B cell (primary cell): ENCODE results near the gene CXADR. TPM values are rescaled to one million over a fixed set of nuclear protein-coding genes. Genes with fewer than 3 reads are reported as not detected.

Experiments
- ATAC-seq: fragments of 200-7000 bp; cut with Tn5 transposase; one replicate; pipeline ENCODE4 v1.10.0; 2021; ENCODE audit warnings: low read depth, mild to moderate bottlenecking, moderate number of reproducible peaks, moderate library complexity
- CTCF ChIA-PET: fragments of 350-600 bp; sonication (Branson Sonifier 250); formaldehyde crosslinking; loops from one replicate; lab custom pipeline; 2021; ENCODE audit warnings: antibody characterized with exemption, inconsistent platforms; lab: Charles Lee
- POLR2A ChIA-PET: fragments of 350-600 bp; sonication (Branson Sonifier 250); formaldehyde crosslinking; loops from one replicate; lab custom pipeline; 2021; ENCODE audit warnings: antibody characterized with exemption; lab: Charles Lee
- DNase-seq: peaks from one replicate; pipeline ENCODE4 v3.0.0; 2013
- H2AFZ ChIP-seq: 2 replicates; pipeline ENCODE4 v1.6.1; 2012; ENCODE audit warnings: mild to moderate bottlenecking, low read depth, low read length; ENCODE audit not compliant: insufficient read depth, poor library complexity, severe bottlenecking
- H3K27ac ChIP-seq, 2 donors: 1 replicate in 1 of 2; 2 replicates in 1 of 2; pipeline ENCODE4 v1.5.1; 2012 to 2013; ENCODE audit warnings: low read length in 2 of 2, mild to moderate bottlenecking in 2 of 2, moderate library complexity in 1 of 2
- H3K27me3 ChIP-seq, 4 experiments: fragments of 200-600 bp in 1 of 4; sonication (generic) in 1 of 4; replicated peaks in 1 of 4; 1 replicate in 2 of 4; 2 replicates in 2 of 4; pipeline versions ENCODE4 v1.6.1 to v1.7.0; 2013 to 2016; ENCODE audit warnings: low read length in 3 of 4, mild to moderate bottlenecking in 2 of 4, mixed read lengths in 1 of 4, moderate library complexity in 1 of 4; ENCODE audit not compliant: insufficient read depth in 4 of 4, control insufficient read depth in 3 of 4; ENCODE audit errors: control extremely low read depth in 1 of 4
- H3K36me3 ChIP-seq, 2 experiments: replicated peaks in 1 of 2; 1 replicate in 1 of 2; 2 replicates in 1 of 2; pipeline versions ENCODE4 v1.6.1 to v1.7.1; 2013; ENCODE audit warnings: low read length in 1 of 2; ENCODE audit not compliant: insufficient read depth in 2 of 2, control insufficient read depth in 1 of 2; ENCODE audit errors: control extremely low read depth in 1 of 2, extremely low read depth in 1 of 2
- H3K4me1 ChIP-seq, 2 donors: fragments of 200-600 bp in 1 of 2; sonication (generic) in 1 of 2; 1 replicate in 1 of 2; 2 replicates in 1 of 2; pipeline versions ENCODE4 v1.5.1 to v1.6.1; 2013 to 2017; ENCODE audit warnings: low read length in 2 of 2; ENCODE audit not compliant: control insufficient read depth in 2 of 2, insufficient read depth in 2 of 2
- H3K4me2 ChIP-seq: replicated peaks from 2 replicates; pipeline ENCODE3; 2012; ENCODE audit warnings: mild to moderate bottlenecking, low read depth, low read length; ENCODE audit not compliant: poor library complexity, severe bottlenecking
- H3K4me3 ChIP-seq, 5 experiments: fragments of 200-600 bp in 1 of 5; sonication (generic) in 1 of 5; 1 replicate in 3 of 5; 2 replicates in 2 of 5; pipeline versions ENCODE4 v1.5.1 to v1.7.0; 2011 to 2016; ENCODE audit warnings: low read length in 4 of 5, mild to moderate bottlenecking in 4 of 5, low read depth in 2 of 5, control low read depth in 1 of 5, moderate library complexity in 1 of 5; ENCODE audit not compliant: insufficient read depth in 1 of 5; ENCODE audit errors: control extremely low read depth in 1 of 5, extremely low read depth in 1 of 5
- H3K79me2 ChIP-seq: fragments of 200-600 bp; sonication (generic); one replicate; pipeline ENCODE4 v1.6.0; 2016; ENCODE audit warnings: low read length; ENCODE audit not compliant: control insufficient read depth, insufficient read depth
- H3K9ac ChIP-seq: fragments of 200-600 bp; sonication (generic); 2 replicates; pipeline ENCODE4 v1.6.1; 2017; ENCODE audit warnings: mild to moderate bottlenecking, low read length, moderate library complexity
- H3K9me3 ChIP-seq, 3 donors: one replicate each; pipeline versions ENCODE4 v1.6.1 to v1.7.1; 2013; ENCODE audit warnings: low read length in 2 of 3; ENCODE audit not compliant: control insufficient read depth in 2 of 3, insufficient read depth in 1 of 3; ENCODE audit errors: control extremely low read depth in 1 of 3
- H4K20me1 ChIP-seq: 2 replicates; pipeline ENCODE4 v1.6.0; 2012; ENCODE audit warnings: mild to moderate bottlenecking, low read length; ENCODE audit not compliant: insufficient read depth, control insufficient read depth, poor library complexity, severe bottlenecking
- H3K27ac Mint-ChIP-seq: one replicate; pipeline ENCODE4 v1.8.0; 2021; ENCODE audit warnings: mixed read lengths
- H3K27me3 Mint-ChIP-seq: one replicate; pipeline ENCODE4 v1.8.0; 2021; ENCODE audit warnings: mixed read lengths
- H3K4me1 Mint-ChIP-seq: one replicate; pipeline ENCODE4 v1.8.0; 2021; ENCODE audit warnings: mixed read lengths
- H3K4me3 Mint-ChIP-seq: one replicate; pipeline ENCODE4 v1.8.0; 2021; ENCODE audit warnings: mixed read lengths
- H3K9me3 Mint-ChIP-seq: one replicate; pipeline ENCODE4 v1.8.0; 2022; ENCODE audit warnings: mixed read lengths; ENCODE audit not compliant: insufficient read depth
- EZH2 ChIP-seq: IDR thresholded peaks from 2 replicates; pipeline ENCODE4 v1.6.1; 2012; ENCODE audit warnings: borderline replicate concordance, low read depth, mild to moderate bottlenecking, moderate library complexity, low read length; ENCODE audit not compliant: insufficient read depth, poor library complexity, severe bottlenecking
- WGBS: methylation state at CpG from one replicate; pipeline ENCODE4 v1.1.5; 2013; ENCODE audit warnings: missing lambda C conversion rate; ENCODE audit not compliant: insufficient coverage; 5-methylcytosine and 5-hydroxymethylcytosine counted together
- intact Hi-C: fragments of 100-400 bp; cut with micrococcal nuclease; formaldehyde crosslinking; loops from one replicate; pipeline ENCODE4 v1.10.0; 2022
- polyA plus RNA-seq: library from polyadenylated mRNA; depleted of rRNA; stranded (reverse); fragments of >200 nt; gene quantifications from 2 replicates; pipeline ENCODE4 v1.2.3, GENCODE V29; 2012
- total RNA-seq, 2 donors: library from RNA; stranded (reverse); fragments of 120-200 nt in 1 of 2; gene quantifications; 1 replicate in 1 of 2; 2 replicates in 1 of 2; pipeline versions ENCODE4 v1.2.3 to v1.2.4, GENCODE V29; 2013 to 2022
- TF ChIP-seq, protein P1 (sequence below): fragments of 200-600 bp; IDR thresholded peaks from one replicate; pipeline ENCODE4 v1.8.0; 2022; ENCODE audit warnings: antibody characterized with exemption, mild to moderate bottlenecking

The CXADR gene
- total and polyA plus RNA-seq, 2 donors (not counting 1 experiment from before 2014, with no cell fraction given) = not detected

DNA sequence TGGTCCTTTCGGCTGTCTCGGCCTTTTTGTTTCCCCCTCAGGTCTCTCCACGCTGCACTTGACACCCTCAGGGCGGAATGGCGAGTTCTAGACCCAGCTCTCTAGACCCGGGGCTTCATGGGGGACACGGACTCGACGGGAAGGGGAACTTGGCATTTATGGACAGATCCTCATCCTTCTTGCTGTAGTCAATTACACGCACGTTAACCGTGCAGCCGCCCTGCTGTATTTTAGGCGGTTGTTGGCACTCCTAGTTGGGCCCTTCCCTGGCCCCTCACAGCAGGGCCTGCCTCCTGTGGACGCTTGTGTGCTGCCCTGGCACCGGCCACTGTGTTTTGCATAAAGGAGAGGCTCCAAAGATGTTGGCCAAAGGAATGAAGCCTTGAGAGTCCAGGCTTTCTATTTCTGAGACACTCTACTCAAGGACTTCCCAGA, 100.4 kb downstream of the CXADR start:
- Mint-ChIP-seq H3K27me3 (no peaks in the 10 kb centered on the region), H3K4me1 (peaks cover 18% of the 10 kb centered on the region), H3K4me3 (peak overlapping the region; percentile 97), H3K9me3 (no peaks in the 10 kb centered on the region), H3K27ac (peak overlapping the region; percentile 90)
- no peak for TF ChIP-seq EZH2
- TF ChIP-seq, protein P1, sequence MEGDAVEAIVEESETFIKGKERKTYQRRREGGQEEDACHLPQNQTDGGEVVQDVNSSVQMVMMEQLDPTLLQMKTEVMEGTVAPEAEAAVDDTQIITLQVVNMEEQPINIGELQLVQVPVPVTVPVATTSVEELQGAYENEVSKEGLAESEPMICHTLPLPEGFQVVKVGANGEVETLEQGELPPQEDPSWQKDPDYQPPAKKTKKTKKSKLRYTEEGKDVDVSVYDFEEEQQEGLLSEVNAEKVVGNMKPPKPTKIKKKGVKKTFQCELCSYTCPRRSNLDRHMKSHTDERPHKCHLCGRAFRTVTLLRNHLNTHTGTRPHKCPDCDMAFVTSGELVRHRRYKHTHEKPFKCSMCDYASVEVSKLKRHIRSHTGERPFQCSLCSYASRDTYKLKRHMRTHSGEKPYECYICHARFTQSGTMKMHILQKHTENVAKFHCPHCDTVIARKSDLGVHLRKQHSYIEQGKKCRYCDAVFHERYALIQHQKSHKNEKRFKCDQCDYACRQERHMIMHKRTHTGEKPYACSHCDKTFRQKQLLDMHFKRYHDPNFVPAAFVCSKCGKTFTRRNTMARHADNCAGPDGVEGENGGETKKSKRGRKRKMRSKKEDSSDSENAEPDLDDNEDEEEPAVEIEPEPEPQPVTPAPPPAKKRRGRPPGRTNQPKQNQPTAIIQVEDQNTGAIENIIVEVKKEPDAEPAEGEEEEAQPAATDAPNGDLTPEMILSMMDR = no peak
- Histone ChIP-seq H2AFZ (peak overlapping the region; percentile 97), H4K20me1 (no peaks in the 10 kb centered on the region), H3K36me3 (no peaks in the 10 kb centered on the region), H3K79me2 (peaks cover 20% of the 10 kb centered on the region), H3K4me2 (peak overlapping the region; percentile 94), H3K27ac (peak overlapping the region in 1 of 2 donors; percentile 62), H3K4me3 (peak overlapping the region in 4 of 5 experiments; percentile 40 to 89 (median 79)), H3K27me3 (no peaks in the 10 kb centered on the region), H3K9ac (peak overlapping the region; percentile 84), H3K4me1 (peaks cover 8 to 10% of the 10 kb centered on the region in 2 donors), H3K9me3 (peaks cover 0 to 2% (median 0%) of the 10 kb centered on the region in 3 donors)
- 47% methylated on average over 15 of the region's 16 CpGs for WGBS
- DNase-seq = no peak
- CTCF ChIA-PET = interaction anchor here (0.6 kb wide), 1 partner anchor 293 kb away, joined by 3 read pairs; no protein-coding TSS in a partner anchor
- intact Hi-C loops = loop anchor here (1.0 to 2.0 kb wide), 2 partner anchors 176 to 207 kb away; no protein-coding TSS in a partner anchor
- POLR2A ChIA-PET = no interaction called here
- peak; percentile 2 for ATAC-seq

DNA sequence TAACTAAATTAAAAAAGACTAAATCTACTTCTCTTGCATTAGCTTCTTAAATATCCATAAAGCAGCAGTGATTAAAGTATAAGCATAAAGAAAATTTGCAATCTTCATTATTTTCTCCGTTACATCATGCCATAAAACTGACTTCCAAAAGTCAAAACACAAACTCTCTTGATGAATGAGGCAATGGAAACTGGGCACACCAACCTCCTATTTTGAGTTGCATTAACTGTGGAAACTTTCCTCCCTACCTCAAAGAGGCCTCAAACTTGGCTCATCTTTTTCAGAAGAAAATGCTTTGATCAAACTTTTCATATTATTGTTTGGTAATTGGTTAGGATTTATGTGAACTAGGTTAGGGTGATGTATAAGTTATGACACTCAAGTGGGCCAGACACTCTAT, 104.0 kb downstream of the CXADR start:
- DNase-seq (no peak), ATAC-seq (no peak)
- no peaks in the 10 kb centered on the region for H3K27me3 ChIP-seq
- no peak overlapping the region for H3K4me3 ChIP-seq
- Mint-ChIP-seq H3K27ac (no peak overlapping the region), H3K9me3 (no peaks in the 10 kb centered on the region), H3K27me3 (no peaks in the 10 kb centered on the region), H3K4me3 (no peak overlapping the region), H3K4me1 (peaks cover 4% of the 10 kb centered on the region)
- H2AFZ ChIP-seq = no peak overlapping the region
- H3K79me2 ChIP-seq = peaks cover under 1% of the 10 kb centered on the region
- H3K9me3 ChIP-seq = no peaks in the 10 kb centered on the region
- no peak overlapping the region for H3K27ac ChIP-seq
- no peak for TF ChIP-seq EZH2
- TF ChIP-seq, protein P1 = no peak
- H3K4me2 ChIP-seq = no peak overlapping the region
- WGBS = no CpG with 5 or more reads among the region's 1 CpG
- no peaks in the 10 kb centered on the region for H3K36me3 ChIP-seq
- H3K9ac ChIP-seq = no peak overlapping the region
- peaks cover 0 to 4% of the 10 kb centered on the region in 2 donors for H3K4me1 ChIP-seq
- intact Hi-C loops = no loop called here
- ChIA-PET POLR2A (no interaction called here), CTCF (no interaction called here)
- H4K20me1 ChIP-seq = no peaks in the 10 kb centered on the region
